Cardiac septum (tissue), 1 donor: ENCODE measurements around the gene ST14. TPM values are rescaled to one million over a fixed set of nuclear protein-coding genes. Genes with fewer than 3 reads are reported as not detected.

ENCODE experiments used
- DNase-seq: peaks from one replicate; pipeline ENCODE4 v3.0.0-alpha.2; 2020; ENCODE audit warnings: low spot score
- intact Hi-C: fragments of 100-400 bp; cut with DNase I; formaldehyde crosslinking; loops from one replicate; pipeline ENCODE4 v1.14.0; 2022
- total RNA-seq: library from RNA; stranded (reverse); fragmentation: NEBNext Ultra II Directional; extraction: Animal tissue kit (Norgen Biotek cat#: 25700); gene quantifications from one replicate; pipeline ENCODE4 v1.2.1, GENCODE V29; 2021
- donor health status: DM: no; HTN: no; CAD: no.

Gene ST14
- total RNA-seq, 1 donor from 2014 or later = 0.65 TPM

DNA sequence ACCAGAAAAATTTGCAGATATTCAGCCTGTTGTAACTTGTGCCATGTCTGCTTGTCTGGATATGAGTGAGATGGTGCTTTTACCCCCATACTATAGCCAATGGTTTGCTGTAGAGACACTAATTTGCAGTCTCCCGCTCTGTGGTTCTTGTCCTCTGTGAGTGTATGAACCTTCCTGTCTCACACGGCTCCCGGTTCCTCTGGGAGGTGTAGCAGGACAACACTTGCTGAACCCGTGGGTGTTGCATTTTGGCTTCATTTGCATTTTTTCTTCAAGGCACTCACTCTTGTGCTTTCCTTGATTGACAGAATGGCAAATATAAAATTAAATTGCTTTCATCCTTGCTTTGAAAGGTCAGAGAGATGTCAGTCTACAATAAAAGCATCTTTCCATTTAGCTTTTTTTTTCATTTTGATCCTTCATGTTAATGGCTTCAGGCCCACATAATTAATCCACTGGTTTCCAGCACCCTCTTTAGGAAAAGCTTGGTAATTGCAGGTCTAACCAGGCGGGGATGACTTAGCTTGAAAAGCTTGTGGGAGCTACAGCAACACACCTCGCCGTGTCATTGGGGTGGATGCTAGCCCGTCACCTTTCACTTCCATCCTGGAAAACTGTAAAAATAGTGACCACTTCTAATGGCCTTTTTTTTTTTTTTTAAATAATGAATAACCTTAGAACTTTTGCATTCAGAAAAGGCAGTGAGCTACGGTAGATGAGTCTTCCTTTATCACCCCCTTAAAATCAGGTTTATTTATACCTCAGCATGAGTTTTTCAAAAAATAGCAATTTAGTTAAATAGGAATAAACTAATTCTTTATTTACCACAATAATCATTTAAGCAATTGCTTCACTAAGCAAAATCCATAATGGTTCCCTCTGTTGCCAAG lies 27.4 kb upstream of the ST14 start:
- DNase-seq = no peak
- intact Hi-C loops = loop anchor here (2.0 to 5.0 kb wide), 2 partner anchors 130 to 209 kb away; partner anchors contain the start of gene PRDM10

DNA sequence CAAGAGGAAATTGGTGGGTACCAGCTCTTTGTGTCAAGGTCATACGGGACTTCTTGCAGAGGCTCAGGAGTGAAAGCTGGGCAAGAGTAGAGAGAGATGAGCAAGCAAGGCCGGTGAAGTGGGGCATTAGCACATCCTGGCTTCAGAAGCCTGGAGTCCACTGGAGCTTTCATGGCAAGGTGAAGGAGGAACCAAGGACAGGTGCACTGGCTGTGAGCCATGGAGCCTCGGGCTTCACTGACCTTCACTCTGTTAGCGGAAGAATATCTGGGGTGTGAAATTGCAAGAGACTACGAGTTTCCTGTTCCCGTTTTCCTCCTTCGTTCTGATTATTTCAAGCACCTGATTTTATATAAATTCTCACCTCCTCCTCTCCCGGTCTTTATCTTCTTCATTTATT lies 25.9 kb upstream of the ST14 start:
- no peak for DNase-seq
- intact Hi-C loops = loop anchor here (2.0 to 5.0 kb wide), 2 partner anchors 131 to 211 kb away; partner anchors contain the start of gene PRDM10

DNA sequence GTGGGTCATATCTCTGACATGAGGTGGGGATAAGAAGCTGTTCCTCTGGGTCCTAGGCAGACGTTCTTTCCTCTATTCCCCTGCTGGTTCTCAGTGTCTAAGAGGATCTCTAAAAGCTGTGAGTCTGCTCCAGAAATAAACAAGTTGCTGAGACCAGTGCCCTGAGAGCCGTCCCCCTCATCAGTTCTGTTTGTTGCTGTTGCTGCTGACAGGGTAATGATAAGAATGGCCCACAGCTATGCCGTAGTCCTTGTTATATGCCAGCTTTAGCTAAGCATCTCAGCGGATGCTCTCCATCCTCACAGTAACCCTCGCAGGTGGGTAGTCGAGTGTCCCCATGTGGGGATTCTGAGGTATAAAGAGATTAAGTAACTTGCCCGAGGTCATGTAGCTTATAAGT lies 23.5 kb upstream of the ST14 start:
- intact Hi-C loops = no loop called here
- no peak for DNase-seq

DNA sequence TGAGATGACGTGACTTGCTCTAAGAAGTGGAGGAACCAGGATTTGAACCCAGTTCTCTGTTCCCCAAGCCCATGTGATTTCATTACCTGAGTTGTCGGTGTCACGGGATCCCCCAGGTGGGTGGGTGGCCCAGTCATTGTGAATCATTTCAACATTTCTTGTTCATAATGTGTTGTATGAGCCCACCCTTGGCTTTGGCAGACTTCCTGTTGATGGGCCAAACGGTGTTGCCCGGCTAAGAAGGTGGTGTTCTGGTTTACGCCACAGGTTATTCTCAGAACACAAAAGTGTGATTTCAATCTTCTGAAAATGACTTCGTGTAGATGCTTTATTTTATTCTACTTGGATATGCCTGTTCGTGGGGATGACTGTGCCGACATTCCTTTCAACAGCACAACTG lies 21.6 kb upstream of the ST14 start:
- intact Hi-C loops = no loop called here
- DNase-seq = no peak

DNA sequence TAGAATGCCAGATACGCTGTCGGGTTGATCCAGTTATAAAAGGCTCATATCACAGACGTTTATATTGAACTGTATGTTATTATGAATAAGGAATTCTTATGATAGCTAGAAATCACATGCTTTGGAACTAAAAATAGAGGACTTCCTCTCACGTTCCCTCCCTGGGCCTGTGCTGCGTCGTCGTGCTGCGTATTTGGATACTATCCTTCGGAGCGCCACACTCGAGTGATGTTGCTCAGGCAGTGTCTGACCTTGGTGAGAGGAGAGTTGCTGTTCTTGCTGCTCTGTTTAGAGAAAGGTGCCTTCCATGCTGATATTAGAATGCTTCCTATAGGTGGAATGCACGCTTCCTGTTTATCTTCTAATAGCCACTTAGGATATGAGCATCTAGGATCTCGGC lies 20.2 kb upstream of the ST14 start:
- intact Hi-C loops = no loop called here
- no peak for DNase-seq

DNA sequence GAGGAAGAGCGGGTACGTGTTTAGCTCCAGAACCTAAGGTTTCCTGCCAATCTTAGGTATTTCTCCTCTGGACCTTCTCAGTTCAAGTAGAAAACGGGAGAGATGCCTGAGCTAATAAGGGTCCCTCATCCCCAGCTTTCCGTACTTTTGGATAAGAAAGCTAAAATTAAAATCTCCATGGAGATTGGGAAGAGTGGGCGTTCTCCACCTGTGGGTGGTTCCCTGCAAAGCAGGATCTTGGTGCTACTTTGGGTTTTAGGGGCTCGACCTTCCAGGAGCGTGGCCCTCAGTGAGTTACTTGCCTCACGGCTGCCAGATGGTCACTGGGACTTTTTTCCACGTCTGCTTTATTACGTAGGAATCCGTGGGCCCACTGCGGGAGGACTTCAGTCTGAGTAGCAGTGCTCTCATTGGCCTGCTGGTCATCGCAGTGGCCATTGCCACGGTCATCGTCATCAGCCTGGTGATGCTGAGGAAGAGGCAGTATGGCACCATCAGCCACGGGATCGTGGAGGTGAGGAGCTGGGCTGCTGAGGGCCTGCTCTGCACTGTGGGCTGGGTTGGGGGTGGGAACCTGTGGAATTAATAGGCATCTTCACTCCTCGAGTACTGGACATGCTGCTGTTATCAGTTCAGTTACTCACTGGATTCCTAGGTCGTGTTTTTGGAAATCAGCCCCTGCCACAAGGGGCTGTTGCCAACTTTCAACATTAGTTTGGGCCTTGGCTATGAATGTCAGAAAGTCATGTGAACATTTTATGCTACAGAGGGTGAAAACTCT lies 17.8 kb upstream of the ST14 start:
- DNase-seq = no peak
- intact Hi-C loops = loop anchor here (2.0 kb wide), 1 partner anchor 41 kb away; no protein-coding TSS in a partner anchor

DNA sequence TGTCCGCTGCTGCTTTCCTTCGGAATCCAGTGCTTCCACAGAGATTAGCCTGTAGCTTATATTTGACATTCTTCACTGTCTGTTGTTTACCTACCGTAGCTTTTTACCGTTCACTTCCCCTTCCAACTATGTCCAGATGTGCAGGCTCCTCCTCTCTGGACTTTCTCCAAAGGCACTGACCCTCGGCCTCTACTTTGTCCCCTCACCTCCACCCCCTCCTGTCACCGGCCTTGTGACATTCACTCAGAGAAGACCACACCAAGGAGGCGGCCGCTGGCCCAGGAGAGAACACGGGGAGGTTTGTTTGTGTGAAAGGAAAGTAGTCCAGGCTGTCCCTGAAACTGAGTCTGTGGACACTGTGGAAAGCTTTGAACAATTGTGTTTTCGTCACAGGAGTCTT lies 15.4 kb upstream of the ST14 start:
- no peak for DNase-seq
- intact Hi-C loops = no loop called here

DNA sequence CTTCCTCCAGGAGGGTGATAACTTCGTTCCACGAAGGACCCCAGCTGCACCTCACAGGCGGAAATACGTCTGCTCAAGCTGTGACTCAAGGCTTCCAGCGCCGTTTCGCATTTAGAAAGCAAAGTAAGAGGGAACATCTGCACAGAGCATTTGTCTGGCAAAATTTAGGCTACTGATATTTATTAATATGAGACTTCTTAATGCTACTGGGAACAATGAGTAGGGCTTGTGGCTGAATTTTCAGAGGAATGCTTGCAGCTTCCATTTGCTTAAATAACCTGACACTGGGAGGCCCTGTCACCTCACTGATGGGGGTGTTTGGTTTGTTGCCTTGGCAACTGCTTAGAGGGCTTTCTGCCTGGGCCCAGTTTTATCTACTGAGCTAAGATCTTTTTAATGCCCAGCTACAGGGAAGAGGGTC lies 14.7 kb upstream of the ST14 start:
- intact Hi-C loops = no loop called here
- no peak for DNase-seq

DNA sequence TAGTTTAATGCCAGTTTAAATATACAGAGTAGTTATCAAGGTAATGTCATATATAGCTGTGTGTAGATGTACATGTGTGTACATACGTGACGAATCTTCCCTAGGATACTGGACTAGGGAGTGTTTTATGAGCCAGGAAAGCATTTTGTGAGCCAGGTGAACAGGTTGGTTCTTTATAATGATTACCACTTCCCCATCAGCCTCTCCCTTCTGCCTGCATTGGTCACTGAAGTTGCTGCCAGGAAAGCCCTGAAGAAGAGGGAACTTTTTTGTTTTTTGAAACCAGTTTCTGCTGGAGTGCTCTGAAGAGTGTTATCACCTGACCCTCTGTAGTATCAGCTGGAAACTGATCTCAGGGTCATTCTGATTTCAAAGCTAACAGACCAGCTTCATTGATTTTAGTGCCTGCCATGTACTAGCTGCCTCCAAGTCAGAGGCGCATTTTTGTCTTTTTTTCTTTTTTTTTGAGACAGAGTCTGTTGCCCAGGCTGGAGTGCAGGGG lies 14.2 kb upstream of the ST14 start:
- intact Hi-C loops = no loop called here

DNA sequence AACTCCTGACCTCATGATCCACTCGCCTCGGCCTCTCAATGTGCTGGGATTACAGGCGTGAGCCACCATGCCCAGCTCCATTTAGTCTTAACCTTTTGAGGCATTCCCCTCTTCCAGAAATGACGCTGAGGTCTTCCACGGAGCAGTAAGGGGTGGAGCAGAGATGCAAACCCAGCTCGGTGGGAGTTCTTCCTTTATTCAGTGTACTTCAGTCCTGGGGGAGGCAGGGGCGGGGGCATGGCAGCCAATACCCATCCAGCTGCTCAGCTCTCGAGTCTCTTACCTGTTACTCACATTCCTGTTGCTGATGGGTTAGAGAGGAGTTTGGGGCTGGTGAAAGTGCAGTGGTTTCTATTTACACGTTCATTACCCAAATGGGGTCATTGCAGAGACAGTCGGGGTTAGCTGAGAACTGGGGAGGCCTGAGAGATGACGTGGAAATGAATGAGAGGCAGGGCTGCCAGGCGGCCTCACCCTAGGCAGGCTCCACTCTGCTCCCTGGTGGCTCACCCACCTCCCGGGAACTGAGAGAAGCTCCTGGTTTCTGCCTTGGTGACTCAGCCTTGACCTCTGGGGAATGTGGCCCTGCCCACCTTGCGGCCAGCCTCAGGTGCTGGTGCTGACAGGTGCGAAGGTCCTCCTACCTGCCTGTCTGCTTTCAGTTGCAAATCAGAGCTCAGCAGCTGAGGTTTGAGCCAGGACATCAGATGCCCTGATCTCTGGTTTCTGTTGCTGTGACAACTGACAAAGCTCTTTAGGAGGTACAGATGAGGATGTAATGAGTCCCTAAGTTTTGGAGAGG lies 13.4 kb upstream of the ST14 start:
- DNase-seq = no peak

More for the DNA sequence above, 14.2 kb upstream of the ST14 start:
- no peak for DNase-seq

DNA sequence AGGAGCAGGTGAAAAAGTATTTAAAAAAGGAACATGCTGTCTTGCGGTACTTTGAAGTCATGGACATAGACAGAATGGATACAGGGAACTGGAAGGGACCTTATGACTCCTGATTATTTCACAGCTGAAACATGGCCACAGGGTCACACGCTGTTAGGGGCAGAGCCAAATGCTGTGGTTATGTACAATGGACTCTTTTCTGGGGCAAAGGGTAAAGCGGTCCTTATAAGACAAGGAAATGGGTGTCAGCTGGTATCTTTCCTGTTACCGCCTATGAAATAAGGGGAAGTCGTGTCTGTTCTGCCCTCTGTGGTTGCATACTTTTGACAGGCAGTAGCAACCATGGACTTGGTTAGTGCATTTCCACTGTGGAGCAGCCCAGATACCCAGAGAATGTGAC lies 12.8 kb upstream of the ST14 start:
- intact Hi-C loops = no loop called here
- DNase-seq = no peak

More for the DNA sequence above, 13.4 kb upstream of the ST14 start:
- intact Hi-C loops = no loop called here

DNA sequence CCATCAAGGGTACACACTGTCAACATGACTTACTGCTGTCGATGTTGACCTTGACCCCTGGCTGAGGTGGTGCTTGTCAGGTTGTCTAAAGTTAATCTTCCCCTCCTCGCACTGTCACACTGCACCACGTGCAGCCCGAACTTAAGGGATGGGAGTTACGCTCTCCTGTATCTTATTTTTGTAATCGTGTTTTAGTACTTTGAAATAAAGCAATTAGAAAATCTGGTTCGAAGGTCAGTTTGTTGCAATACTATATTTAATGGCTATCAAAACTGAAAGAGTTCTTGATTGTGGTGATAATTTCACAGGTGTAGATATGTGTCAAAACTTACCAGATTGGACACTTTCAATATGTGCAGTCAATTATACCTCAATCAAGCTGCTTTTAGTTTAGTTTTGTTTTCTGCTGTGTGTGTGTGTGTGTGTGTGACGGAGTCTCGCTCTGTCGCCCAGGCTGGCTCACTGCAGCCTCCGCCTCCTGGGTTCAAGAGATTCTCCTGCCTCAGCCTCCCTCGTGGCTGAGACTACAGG lies 10.7 kb upstream of the ST14 start:
- DNase-seq = no peak
- intact Hi-C loops = no loop called here

DNA sequence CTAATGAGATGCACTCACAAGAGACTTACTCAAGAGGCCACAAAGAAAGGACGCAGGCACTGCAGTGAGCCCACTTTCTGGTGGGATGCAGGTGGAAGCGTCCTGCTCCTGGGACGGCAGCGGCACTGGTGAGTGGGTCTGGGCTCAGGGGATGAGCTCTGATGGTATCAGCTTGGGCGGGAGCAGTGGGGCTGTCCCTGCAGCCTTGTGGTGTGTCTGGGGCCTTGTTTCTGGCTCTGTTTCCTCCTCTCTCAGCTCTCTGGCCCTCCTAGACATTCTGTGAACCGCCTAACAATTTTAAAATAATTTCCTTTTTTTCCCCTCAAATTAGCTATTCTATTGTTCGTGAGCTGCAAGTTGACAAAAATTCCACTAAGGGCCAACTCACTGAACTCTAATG lies 8.8 kb upstream of the ST14 start:
- DNase-seq = no peak
- intact Hi-C loops = no loop called here

DNA sequence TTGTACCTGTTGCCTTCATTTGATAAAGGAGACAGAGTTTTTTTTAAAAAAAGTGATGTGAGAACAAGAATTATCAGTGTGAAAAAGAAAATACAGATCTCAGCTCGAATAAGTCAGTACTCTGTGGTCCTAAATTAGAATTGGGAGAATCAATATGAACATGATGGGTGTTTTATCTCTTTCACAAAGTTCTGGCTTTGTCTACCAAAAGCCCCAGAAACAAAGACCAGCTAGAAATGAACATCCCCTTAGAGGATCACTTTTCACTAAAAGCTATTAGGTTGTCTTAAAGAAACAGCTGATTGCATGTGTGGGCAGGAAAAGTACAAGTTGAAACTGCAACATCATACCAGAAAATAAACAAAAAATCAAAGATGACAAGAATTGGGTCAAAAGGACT lies 8.4 kb upstream of the ST14 start:
- intact Hi-C loops = no loop called here
- no peak for DNase-seq

DNA sequence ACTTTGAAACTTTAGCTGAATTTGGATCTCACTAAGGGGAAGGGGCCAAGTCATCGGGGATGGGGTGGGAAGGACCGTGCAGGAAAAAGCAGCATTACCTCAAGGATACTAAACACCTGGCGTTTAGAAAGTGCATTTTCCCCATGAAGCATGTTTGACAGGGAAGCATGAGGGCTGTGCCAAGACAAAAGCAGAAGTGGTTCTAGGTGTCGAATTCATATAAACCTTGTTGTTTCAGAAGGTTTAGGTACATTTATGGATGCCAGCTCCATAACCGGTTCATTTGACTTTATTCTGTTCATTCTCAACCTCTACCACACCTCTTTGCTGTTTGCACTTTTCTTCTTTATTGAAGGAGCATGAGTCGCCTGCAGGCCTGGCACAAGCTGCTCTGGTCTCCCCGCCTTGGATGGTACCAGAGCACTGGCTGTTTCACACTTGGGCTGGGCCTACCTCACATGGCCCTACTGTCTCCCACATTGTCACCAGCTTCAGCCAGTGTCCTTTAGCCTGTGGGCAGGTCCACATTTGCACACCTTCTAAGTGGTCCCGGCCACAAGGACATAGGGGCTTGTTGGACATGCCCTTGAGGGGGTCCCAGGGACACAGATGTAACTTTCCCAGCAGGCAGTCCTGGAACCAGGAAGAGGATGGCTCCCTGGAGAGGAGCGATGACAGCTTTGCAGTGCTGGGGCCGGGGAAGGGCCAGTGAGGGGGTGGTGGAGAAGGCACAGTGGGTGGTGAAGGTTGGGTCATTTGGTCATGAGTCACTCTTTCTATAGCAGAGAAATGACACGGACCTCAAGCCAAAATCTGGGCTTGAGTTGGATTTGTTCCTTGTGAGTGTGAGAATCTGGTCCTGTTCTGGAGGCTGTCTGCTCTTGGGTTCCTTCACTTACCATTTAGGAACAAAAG lies 3.2 kb upstream of the ST14 start:
- no peak for DNase-seq
- intact Hi-C loops = no loop called here

DNA sequence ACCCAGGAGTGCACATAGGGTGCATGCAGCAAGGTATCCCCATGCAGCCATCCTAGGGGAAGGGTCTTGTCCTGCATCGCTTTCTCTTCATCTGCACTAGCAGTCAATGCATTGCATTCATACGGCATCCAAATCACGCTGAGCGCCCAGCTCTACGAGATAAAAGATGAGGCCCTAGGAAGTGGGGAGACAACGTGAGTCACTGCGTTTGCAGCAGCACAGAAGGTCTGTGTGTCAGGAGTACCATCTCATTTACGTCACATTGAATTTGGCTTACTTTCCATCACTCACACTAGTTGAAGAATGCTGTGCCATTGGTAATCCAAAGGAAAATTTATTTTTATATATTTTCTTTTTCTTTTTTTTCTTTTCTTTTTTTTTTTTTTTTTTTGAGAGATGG lies 2.5 kb upstream of the ST14 start:
- DNase-seq = no peak
- intact Hi-C loops = no loop called here

DNA sequence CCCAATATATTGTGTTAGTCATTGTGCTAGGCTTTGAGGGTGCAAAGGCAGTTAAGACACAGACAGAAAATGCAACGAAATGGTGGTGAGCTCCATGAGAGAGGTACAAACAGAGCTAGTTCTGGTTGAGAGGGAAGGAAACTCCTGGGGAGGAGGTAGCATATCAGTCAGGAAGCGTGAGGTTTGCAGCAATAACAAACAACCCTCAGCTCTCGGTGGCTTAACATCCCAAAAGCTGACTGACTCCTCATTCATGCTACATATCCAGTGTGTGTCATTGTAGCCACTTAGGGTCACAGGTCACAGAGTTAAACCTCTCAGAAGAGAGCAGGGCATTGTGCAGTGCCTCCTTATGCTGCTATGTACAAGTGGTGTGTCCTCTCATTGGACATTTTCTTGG lies 1.7 kb upstream of the ST14 start:
- intact Hi-C loops = no loop called here
- no peak for DNase-seq

DNA sequence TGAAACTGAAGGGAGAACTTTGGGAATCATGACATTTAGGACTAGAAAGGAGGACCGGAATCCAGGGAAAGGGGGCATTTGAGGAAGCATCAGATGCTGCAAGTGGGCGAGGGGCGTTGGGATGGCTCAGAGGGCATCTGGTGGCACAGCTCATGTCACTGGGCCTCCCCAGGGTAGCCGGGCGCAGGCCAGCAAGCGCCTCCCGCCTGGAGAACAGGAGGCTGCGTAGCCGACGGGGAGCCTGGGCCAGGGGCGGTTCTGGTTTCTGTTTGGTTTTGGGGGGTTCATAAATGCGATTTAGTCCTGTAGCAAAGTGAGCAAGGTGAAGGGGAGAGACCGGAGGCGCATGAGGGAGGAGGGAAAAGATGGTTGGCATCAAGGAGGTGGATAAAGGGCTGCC lies 443 bp upstream of the ST14 start:
- intact Hi-C loops = no loop called here
- DNase-seq = no peak
